NOMO-1 treated with DMSO at 0.1 percent for 48 hours (cell line): ENCODE results near the gene CLIP2.

Experiments used
- DNase-seq: peaks from one replicate; lab custom pipeline; 2025; ENCODE audit not compliant: unreplicated experiment; lab: John Stamatoyannopoulos, UW

CLIP2 gene

DNA sequence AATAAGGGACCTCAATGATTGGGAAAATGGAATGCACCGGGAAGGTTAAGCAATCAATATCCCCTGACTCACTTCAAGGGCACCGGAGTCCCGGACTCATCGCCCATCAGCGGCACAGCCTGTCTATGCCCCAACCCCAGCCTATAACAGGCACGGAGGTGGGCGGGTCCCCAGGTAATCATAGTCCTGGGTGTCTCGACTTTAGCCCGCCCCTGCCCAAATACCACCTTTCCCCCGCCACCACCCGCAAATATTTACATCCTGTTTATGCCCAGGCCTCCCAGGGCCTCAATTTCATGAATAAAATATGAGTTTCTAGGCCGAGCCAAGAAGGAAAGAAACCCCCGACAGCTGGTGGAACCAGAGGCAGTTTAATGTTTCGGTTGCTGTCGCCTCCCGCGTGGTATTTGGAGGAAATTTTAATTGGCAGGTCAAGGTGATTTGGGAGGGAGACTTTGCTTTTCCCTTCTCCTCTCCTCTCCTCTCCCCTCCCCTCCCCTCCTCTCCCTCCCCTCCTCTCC is 19.4 kb upstream of the CLIP2 start:
- peak; percentile 80 for DNase-seq

DNA sequence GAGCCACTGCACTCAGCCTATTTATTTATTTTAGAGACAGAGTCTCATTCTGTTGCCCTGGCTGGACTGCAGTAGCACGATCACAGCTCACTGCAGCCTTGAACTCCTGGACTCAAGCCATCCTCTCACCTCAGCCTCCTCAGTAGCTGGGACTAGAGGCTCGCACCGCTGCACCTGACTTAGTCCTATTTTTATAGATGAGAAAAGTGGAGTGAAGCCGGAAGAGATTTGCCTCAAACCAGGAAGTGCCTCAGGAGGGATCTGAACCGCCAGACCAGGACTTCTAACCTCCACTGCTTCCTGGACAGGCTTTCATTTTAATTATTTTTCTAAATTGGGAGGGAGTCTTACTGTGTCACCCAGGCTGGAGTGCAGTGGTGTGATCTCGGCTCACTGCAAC is 17.5 kb upstream of the CLIP2 start:
- DNase-seq, result peak; percentile 69

DNA sequence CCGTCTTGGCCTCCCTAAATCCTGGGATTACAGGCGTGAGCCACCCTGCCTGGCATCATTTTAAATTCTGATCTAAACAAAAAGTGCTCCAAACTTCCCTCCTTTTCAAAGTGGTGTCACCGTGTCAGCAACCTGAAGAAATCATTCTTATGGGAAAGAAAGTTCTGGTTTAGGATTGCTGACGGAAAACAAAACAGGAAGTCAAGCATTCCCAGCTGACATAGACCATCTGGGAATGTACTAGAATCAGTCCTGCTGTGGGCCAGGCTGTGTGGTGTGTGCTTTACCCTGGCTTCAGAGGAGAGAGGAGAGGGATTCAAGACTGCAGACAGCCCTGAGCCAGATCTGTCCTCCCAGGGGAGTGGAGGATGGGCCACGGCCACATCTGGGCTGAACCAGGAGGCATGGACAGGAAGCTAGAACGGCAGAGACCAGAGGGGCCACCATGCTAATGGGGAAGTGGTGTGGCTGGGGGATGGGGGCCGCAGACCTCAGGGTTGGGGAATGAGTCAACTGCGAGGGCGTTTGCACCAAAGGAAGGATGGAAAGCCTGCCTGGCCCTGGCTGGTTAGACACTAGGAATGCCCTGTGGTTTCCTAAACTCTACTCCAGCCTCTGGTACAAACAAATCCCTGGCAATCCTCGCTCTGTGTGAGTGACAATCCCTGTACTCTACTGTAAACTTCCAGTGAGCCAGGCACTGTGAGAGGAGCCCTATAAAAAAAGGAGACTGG is 16.7 kb upstream of the CLIP2 start:
- peak; percentile 100 for DNase-seq

GRCh38 chr7:74275401-74275881 is 13.8 kb upstream of the CLIP2 start:
- peak; percentile 43 for DNase-seq

DNA sequence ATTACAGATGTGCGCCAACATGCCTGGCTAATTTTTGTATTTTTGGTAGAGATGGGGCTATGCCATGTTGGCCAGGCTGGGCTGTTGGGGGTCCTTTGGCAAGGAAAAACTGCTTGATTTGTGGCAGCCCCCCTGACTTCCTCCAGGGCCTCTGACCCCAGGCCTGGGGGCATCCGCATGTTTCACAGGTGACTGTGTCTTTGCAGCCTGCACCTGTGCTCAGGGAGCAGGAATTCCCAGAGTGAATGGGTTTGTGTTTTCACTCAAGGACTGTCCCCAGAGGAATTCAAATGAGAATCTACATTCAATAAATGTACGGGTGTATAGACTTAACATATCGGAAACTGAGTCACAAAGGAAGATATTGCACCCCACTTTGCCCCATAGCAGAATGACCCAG is 11.6 kb upstream of the CLIP2 start:
- DNase-seq, result no peak

GRCh38 chr7:74280985-74281384 is 8.2 kb upstream of the CLIP2 start:
- no peak for DNase-seq

DNA sequence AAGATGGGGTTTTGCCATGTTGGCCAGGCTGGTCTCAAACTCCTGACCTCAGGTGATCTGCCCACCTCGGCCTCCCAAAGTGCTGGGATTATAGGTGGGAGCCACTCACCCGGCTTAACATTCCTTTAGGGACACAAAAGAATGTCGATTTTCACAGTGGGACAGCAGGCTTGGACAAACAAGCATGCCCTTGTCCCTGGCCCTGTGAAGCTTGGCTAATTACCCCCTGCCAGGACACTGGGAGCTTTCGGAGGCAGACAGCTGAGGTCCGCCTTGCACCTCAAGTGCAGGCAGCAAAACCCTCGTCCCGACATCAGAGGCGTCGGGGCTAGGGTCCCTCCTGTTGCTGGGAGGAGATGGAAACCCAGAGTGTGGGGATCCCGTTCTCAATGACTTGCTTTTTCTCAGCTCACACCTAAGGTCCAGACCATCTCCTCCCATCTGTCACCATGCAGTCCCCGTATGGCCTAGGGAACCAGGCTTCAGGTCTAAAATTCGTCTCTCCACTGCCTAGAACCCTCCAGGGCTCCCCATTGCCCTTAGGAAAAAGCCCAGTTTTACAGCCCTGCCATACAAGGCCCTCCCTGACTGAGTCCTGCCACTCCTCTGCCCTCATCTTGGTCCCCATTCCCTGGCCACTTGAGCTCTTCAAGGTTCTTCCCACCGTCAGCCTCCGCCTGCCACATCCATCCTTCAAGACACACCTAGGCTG is 6.3 kb upstream of the CLIP2 start:
- no peak for DNase-seq

DNA sequence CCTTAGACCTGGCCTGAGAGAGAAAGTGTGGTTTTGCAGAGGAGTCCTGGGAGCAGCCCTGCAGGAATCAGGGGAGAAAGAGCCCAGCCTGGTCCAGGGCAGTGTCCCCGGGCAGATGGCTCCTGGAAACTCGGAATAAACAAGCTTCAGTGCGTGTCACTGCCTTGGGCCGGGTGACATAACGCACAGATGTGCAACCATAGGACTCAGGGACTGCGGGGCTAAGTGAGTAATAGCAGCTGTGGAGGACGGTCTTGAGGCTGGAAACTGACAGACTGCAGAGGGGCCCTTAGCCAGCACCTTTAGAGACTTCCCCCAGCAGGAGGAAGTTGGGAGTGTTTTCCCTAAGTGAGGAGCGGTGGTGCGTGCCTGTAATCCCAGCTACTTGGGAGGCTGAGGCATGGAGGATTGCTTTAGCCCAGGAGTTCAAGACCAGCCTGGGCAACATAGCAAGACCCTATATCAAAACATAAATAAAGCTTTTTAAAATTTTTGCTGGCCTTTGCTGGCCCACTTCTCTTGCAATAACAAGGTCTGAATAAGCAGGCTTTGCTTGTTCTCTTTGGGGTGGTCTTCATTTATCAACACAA is 5.3 kb upstream of the CLIP2 start:
- DNase-seq, result peak; percentile 58

DNA sequence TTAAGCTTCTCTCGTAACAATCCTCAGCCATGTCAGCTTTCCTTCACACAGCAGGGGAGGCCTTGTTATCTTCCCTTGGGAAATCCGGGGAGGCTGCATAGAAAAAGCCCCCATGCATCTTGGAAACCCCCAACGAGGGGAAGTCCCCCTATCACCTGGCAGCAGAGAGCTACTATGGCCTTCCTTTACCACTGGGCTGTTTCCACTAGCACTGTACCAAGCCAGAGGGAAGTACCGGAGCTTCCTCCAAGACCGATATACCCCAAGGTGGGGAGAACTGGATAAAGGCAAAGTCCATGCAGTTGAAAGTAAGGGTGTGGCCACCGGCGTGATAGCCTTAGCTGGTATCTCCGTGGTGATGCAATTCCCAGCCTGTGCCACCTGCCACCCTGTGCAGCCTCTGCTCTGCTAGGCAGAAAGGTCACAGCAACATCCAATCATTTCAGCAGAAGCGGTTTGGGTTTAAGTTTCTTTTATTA is 4.4 kb upstream of the CLIP2 start:
- DNase-seq, result peak; percentile 88

GRCh38 chr7:74286131-74286530 is 3.1 kb upstream of the CLIP2 start:
- no peak for DNase-seq

DNA sequence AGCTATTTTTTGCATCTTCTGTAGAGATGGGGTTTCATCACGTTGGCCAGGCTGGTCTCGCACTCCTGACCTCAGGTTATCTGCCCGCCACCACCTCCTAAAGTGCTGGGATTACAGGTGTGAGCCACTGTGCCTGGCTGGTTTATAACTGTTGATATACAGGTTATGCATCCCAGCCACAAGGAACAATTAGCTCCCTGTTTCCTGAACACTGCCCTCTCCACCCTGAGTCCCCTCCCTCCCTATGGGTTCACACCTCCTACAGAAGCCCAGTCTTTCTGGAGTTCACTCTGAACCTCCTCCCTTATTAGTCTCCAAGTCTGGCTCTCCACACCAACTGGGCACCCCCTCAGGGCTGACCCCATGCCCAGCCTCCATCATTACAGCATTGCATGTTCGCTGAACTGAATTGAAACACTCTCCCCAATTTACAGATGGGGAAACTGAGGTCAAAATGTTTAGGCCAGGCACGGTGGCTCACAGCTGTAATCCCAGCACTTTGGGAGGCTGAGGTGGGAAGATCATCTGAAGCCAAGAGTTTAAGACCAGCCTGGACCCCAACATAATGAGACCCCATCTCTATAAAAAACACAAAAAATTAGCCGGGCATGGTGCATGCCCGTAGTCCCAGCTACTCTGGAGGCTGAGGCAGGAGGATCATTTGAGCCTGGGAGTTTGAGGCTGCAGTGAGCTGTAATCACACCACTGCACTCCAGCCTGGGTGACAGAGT is 1.7 kb upstream of the CLIP2 start:
- DNase-seq, result no peak

DNA sequence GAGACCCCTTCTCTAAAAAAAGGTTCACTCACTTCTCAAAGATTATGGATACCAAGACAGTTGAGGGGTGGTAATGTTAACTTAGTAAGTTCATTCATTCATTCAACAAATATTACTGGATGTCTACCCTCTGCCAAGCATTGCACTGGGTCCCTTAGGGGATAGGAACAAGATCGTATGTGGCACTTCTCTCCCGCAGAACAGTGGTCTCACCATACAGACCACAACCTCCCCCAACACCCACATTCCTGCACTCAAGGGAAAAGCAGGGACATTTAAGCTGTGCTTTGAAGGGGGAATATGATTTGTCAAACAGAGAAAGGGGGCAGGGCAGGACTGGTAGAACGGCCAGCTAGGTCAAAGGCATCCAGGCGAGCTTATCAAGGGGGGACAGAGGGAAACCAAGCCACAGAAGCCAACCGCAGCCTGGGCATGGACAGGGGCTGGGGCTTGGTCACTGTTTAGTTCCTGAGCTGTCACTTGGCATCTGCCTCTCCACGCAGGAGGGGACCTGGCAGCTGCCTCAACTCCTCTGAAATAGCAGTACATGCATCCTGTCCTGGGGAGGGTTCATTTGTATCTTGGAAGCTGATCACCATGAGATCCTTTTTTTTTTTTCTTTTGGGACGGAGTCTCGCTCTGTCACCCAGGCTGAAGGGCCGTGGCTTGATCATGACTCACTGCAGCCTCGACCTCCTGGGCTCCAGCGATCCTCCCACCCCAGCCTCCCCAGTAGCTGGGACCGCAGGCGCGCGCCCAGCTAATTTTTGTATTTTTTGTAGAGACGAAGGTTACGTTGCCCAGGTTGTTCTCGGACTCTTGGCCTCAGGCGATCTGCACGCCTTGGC is 949 bp upstream of the CLIP2 start:
- no peak for DNase-seq

- peak; percentile 38 for DNase-seq
These were observed 699 bp downstream of the CLIP2 start for GRCh38 chr7:74289659-74290552.

DNA sequence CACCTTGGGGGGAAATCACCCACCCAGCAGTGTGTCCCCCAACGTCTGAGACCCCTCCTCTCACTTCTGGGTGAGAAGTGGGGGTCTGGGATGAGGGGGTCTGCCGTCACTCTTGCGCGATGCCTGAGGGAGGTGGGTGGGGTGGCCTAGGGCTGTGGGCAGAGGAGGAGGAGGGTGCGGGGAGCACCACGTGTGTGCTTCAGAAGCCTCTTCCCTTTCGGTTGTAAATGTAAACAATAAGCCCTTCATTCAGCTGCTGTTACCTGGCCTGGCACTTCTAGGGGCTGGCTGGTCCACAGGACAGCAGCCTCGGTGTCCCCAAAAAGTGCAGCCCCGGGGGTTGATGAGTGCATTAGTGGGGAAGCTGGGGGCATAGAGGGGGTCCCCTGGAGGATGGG is 1.3 kb downstream of the CLIP2 start:
- no peak for DNase-seq

DNA sequence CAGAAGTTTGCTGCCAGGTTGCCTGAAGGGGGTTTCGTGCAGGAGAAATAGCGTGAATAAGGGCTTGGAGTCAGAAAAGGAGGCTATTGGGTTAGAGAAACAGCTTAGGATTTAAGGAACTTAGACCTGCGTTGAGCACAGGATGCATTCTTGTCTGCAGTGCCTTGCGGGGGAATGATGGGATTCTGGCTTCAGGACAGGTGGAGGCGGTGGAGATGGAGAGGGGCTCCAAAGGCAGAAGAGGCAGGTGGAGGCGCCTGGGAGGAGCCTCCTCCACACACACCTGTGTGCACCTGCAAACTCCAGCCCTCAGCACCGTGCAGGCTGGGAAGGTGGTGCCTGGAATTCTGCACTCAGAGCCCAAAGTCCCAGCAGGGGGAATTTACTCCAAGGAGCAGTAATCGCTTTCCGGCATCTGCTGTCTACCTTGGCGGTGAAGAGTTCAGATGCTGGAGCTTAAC is 1.8 kb downstream of the CLIP2 start:
- peak; percentile 44 for DNase-seq

- DNase-seq, result no peak
These were observed 2.3 kb downstream of the CLIP2 start for GRCh38 chr7:74291535-74291934.

DNA sequence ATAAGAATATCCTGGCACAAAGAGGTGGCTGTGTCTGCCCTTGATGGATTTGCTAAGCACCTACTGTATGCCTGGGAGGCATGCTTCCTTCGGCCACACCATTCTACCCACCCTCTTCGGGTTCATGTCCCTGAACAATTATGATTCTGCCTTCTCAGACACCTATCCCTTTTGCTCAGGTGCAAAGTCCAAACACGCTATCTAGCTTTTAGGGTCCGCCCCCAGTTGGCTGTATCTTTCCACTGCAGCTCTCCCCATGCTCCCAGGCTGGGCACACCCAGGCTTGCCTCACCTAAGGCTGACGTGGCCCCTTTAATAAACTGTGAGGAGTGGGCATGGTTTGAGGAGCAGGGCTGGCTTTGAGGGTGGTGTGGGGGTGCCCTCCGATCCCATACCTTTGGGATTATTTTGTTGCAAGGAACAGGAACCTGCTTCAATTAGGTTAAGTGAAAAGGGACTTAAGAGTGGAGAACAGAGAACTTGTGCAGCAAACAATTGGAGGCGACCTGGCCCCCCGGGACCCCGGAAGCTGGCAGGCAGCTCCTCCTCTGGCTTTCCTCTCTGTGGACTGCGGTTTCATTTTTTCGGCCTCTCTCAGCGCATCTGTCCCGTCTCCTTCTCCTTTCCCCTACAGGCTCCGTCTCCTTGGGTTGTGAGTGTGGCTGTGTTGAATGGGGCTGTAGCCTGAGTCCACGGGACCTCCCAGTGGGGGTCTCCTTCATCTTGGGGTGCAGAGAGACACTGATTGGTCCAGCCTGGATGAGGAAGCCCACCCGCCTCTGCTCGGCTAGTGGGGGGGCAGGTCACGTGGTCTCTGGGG is 3.8 kb downstream of the CLIP2 start:
- DNase-seq, result no peak

DNA sequence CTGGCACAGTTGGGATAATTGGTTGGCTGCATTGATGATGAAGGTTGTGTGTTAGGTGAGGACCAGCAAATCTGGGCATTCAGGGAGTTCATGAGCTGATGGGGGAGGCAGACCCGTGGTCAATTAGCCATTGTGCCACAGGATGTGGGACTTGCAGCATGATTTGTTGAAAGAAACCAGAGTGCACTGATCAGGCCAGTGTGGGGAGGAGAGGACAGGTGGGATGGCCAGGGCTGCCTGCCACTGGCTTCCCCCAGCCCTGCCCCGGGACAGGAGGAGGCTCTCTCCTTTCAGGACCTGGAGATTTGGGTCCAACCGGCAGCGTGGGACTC is 4.3 kb downstream of the CLIP2 start:
- no peak for DNase-seq
